PC-3 (cell line): Measurements from ENCODE around the gene EXO1. TPM values are rescaled to one million over a fixed set of nuclear protein-coding genes. Genes with fewer than 3 reads are reported as not detected.

Source experiments
- ATAC-seq: fragments of 200-7000 bp; cut with Tn5 transposase; 2 replicates; pipeline ENCODE4 v1.9.1; 2020; ENCODE audit warnings: mild to moderate bottlenecking, moderate library complexity
- BruUV-seq: library from RNA; stranded (reverse); fragments of 400-500 nt; replicated peaks from 2 replicates; lab custom pipeline; 2021; lab: Mats Ljungman, UMichigan
- CTCF ChIA-PET: fragments of 300-600 bp; sonication (Branson Sonifier 250); formaldehyde crosslinking; loops from one replicate; lab custom pipeline; 2022; ENCODE audit warnings: antibody characterized with exemption; lab: Charles Lee
- POLR2A ChIA-PET: fragments of 300-600 bp; sonication (Branson Sonifier 250); formaldehyde crosslinking; loops from one replicate; lab custom pipeline; 2022; ENCODE audit warnings: antibody characterized with exemption; ENCODE audit not compliant: unreplicated experiment; lab: Charles Lee
- DNase-seq: peaks from one replicate; pipeline ENCODE4 v3.0.0-alpha.2; 2015
- H2AFZ ChIP-seq: fragments of 300-600 bp; sonication (generic); 2 replicates; pipeline ENCODE4 v1.6.0; 2016; ENCODE audit warnings: antibody characterized with exemption, low read length
- H3F3A ChIP-seq: fragments of 300-600 bp; sonication (generic); one replicate; pipeline ENCODE4 v1.6.0; 2017; ENCODE audit warnings: antibody characterized with exemption, low read length, control low read depth, mild to moderate bottlenecking; ENCODE audit not compliant: unreplicated experiment
- H3K27ac ChIP-seq: fragments of 300-600 bp; sonication (generic); 2 replicates; pipeline ENCODE4 v1.5.1; 2016; ENCODE audit warnings: mild to moderate bottlenecking, low read length
- H3K27me3 ChIP-seq: fragments of 300-600 bp; sonication (generic); 2 replicates; pipeline ENCODE4 v1.6.1; 2016; ENCODE audit warnings: low read length, mixed read lengths
- H3K36me3 ChIP-seq: fragments of 300-600 bp; sonication (generic); 2 replicates; pipeline ENCODE4 v1.6.1; 2016; ENCODE audit warnings: low read depth, mixed run types, low read length, mixed read lengths
- H3K4me1 ChIP-seq: fragments of 300-600 bp; sonication (generic); 2 replicates; pipeline ENCODE4 v1.5.1; 2016; ENCODE audit warnings: low read length; ENCODE audit not compliant: insufficient read depth
- H3K4me2 ChIP-seq: fragments of 300-600 bp; sonication (generic); 2 replicates; pipeline ENCODE4 v1.6.0; 2016; ENCODE audit warnings: low read length
- H3K4me3 ChIP-seq: fragments of 300-600 bp; sonication (generic); 2 replicates; pipeline ENCODE4 v1.5.1; 2016; ENCODE audit warnings: mild to moderate bottlenecking, low read length, mixed read lengths
- H3K79me2 ChIP-seq: fragments of 300-600 bp; sonication (generic); 2 replicates; pipeline ENCODE4 v1.6.1; 2017; ENCODE audit warnings: low read length, mixed read lengths
- H3K9ac ChIP-seq: fragments of 300-600 bp; sonication (generic); 2 replicates; pipeline ENCODE4 v1.6.0; 2016; ENCODE audit warnings: mild to moderate bottlenecking, low read length
- H3K9me2 ChIP-seq: fragments of 300-600 bp; sonication (generic); replicated peaks from 2 replicates; pipeline ENCODE4 v1.6.1; 2016; ENCODE audit warnings: mixed run types, low read length, mixed read lengths
- H3K9me3 ChIP-seq: fragments of 300-600 bp; sonication (generic); 2 replicates; pipeline ENCODE4 v1.6.1; 2016; ENCODE audit warnings: low read length, mixed read lengths
- H4K20me1 ChIP-seq: fragments of 300-600 bp; sonication (generic); 2 replicates; pipeline ENCODE4 v1.6.1; 2016; ENCODE audit warnings: low read length, mixed read lengths
- CTCF ChIP-seq: fragments of 300-600 bp; sonication (generic); conservative IDR thresholded peaks from 2 replicates; pipeline ENCODE4 v1.5.1; 2017; ENCODE audit warnings: antibody characterized with exemption, low read depth, mild to moderate bottlenecking, low read length
- EZH2 ChIP-seq: fragments of 300-600 bp; sonication (generic); IDR thresholded peaks from one replicate; pipeline ENCODE4 v1.6.1; 2017; ENCODE audit warnings: antibody characterized with exemption, mild to moderate bottlenecking, low read length; ENCODE audit not compliant: unreplicated experiment
- EZH2phosphoT487 ChIP-seq: fragments of 300-600 bp; sonication (generic); IDR thresholded peaks from 2 replicates; pipeline ENCODE4 v1.6.1; 2018; ENCODE audit warnings: mild to moderate bottlenecking, antibody characterized with exemption, low read length, borderline replicate concordance
- intact Hi-C: fragments of 100-400 bp; cut with micrococcal nuclease; formaldehyde crosslinking; loops from 2 replicates; pipeline ENCODE4 v1.9.0; 2023
- total RNA-seq: library from RNA; depleted of rRNA; stranded (reverse); fragments of >200 nt; gene quantifications from 2 replicates; pipeline ENCODE4 v1.2.3, GENCODE V29; 2014

The EXO1 gene
- total RNA-seq, 1 experiment from 2014 or later, result 41.3 TPM

- no peaks in the 10 kb centered on the region for H3K36me3 ChIP-seq
- no peak overlapping the region for H2AFZ ChIP-seq
- no peak overlapping the region for H3K27ac ChIP-seq
- H3K4me1 ChIP-seq, result peaks cover 34% of the 10 kb centered on the region
- no peaks in the 10 kb centered on the region for H4K20me1 ChIP-seq
- H3F3A ChIP-seq, result no peaks in the 10 kb centered on the region
- no peak overlapping the region for H3K4me3 ChIP-seq
- ATAC-seq, result peak; percentile 70
- peak overlapping the region; percentile 14 for H3K4me2 ChIP-seq
- no peak overlapping the region for H3K9ac ChIP-seq
- CTCF ChIA-PET, result no interaction called here
- H3K9me2 ChIP-seq, result no peaks in the 10 kb centered on the region
- no peaks in the 10 kb centered on the region for H3K27me3 ChIP-seq
- H3K9me3 ChIP-seq, result no peaks in the 10 kb centered on the region
- no peaks in the 10 kb centered on the region for H3K79me2 ChIP-seq
- intact Hi-C loops, result loop anchor here (1.0 to 10.0 kb wide), 3 partner anchors 71 to 397 kb away; no protein-coding TSS in a partner anchor
- POLR2A ChIA-PET, result interaction anchor here (0.6 kb wide), 1 partner anchor 301 kb away, joined by 4 read pairs; no protein-coding TSS in a partner anchor
- no peak for TF ChIP-seq EZH2
- no peak for TF ChIP-seq CTCF
- TF ChIP-seq EZH2phosphoT487, result no peak
- BruUV-seq, result no TSS peak
- DNase-seq, result peak; percentile 81
Observed at GRCh38 chr1:241821363-241821762, 26.6 kb upstream of the EXO1 start.

GRCh38 chr1:241822846-241823245 lies 25.2 kb upstream of the EXO1 start:
- Histone ChIP-seq H3F3A (no peaks in the 10 kb centered on the region), H3K4me1 (peaks cover 20% of the 10 kb centered on the region), H3K36me3 (no peaks in the 10 kb centered on the region), H3K4me3 (no peak overlapping the region), H3K79me2 (no peaks in the 10 kb centered on the region), H4K20me1 (no peaks in the 10 kb centered on the region), H3K27ac (no peak overlapping the region), H3K9me3 (no peaks in the 10 kb centered on the region), H3K9me2 (no peaks in the 10 kb centered on the region), H2AFZ (no peak overlapping the region), H3K4me2 (no peak overlapping the region), H3K9ac (no peak overlapping the region), H3K27me3 (no peaks in the 10 kb centered on the region)
- no peak for TF ChIP-seq EZH2phosphoT487
- no peak for TF ChIP-seq EZH2
- TF ChIP-seq CTCF, result no peak
- ChIA-PET CTCF (no interaction called here), POLR2A (no interaction called here)
- no peak for DNase-seq
- ATAC-seq, result no peak
- intact Hi-C loops, result loop anchor here (10.0 kb wide), 1 partner anchor 398 kb away; no protein-coding TSS in a partner anchor
- no TSS peak for BruUV-seq

- Histone ChIP-seq H3K9me2 (no peaks in the 10 kb centered on the region), H3K9me3 (no peaks in the 10 kb centered on the region), H4K20me1 (no peaks in the 10 kb centered on the region), H3K9ac (no peak overlapping the region), H2AFZ (no peak overlapping the region), H3K4me2 (no peak overlapping the region), H3K27me3 (no peaks in the 10 kb centered on the region), H3K4me3 (no peak overlapping the region), H3F3A (no peaks in the 10 kb centered on the region), H3K27ac (no peak overlapping the region), H3K79me2 (no peaks in the 10 kb centered on the region), H3K36me3 (no peaks in the 10 kb centered on the region), H3K4me1 (peaks cover 25% of the 10 kb centered on the region)
- ATAC-seq (no peak), DNase-seq (no peak)
- POLR2A ChIA-PET, result no interaction called here
- no peak for TF ChIP-seq EZH2
- TF ChIP-seq CTCF, result no peak
- no peak for TF ChIP-seq EZH2phosphoT487
- CTCF ChIA-PET, result no interaction called here
- BruUV-seq, result no TSS peak
- intact Hi-C loops, result loop anchor here (10.0 kb wide), 1 partner anchor 399 kb away; no protein-coding TSS in a partner anchor
Observed at GRCh38 chr1:241823925-241824324, 24.1 kb upstream of the EXO1 start.
